HEK293 (cell line): ENCODE results near the gene C1orf56.

Source experiments
- CTCF ChIA-PET: fragments of 350-600 bp; formaldehyde crosslinking; extraction: SDS; loops from one replicate; lab custom pipeline; 2021; ENCODE audit warnings: antibody characterized with exemption; lab: Yijun Ruan, JAX
- POLR2A ChIA-PET: fragments of 300-600 bp; formaldehyde crosslinking; extraction: SDS; loops from one replicate; lab custom pipeline; 2020; ENCODE audit warnings: antibody characterized with exemption, inconsistent platforms; lab: Yijun Ruan, JAX
- H3K27ac ChIP-seq: fragments of 200-500 bp; sonication (Bioruptor generic); 2 replicates; pipeline ENCODE4 v1.5.1; 2014; ENCODE audit warnings: low read depth, low read length, control low read depth, inconsistent platforms; ENCODE audit errors: extremely low read depth
- H3K36me3 ChIP-seq, 2 experiments: fragments of 200-500 bp in 1 of 2; sonication (Bioruptor generic) in 1 of 2; 1 replicate in 1 of 2; 2 replicates in 1 of 2; pipeline ENCODE4 v1.5.1; 2014 to 2017; ENCODE audit warnings: inconsistent platforms in 2 of 2, low read length in 2 of 2; ENCODE audit not compliant: control insufficient read depth in 2 of 2, insufficient read depth in 1 of 2
- H3K4me1 ChIP-seq: fragments of 200-500 bp; sonication (Bioruptor generic); 2 replicates; pipeline ENCODE4 v1.5.1; 2014; ENCODE audit warnings: mild to moderate bottlenecking, low read length, inconsistent platforms; ENCODE audit not compliant: control insufficient read depth, insufficient read depth
- H3K4me3 ChIP-seq: 2 replicates; pipeline ENCODE4 v1.5.1; 2011; ENCODE audit warnings: low read depth, mild to moderate bottlenecking, control low read depth, low read length, moderate library complexity
- H3K9me3 ChIP-seq: fragments of 200-500 bp; sonication (Bioruptor generic); 2 replicates; pipeline ENCODE4 v1.5.1; 2014; ENCODE audit warnings: low read depth, low read length, inconsistent platforms; ENCODE audit not compliant: control insufficient read depth, insufficient read depth
- GLIS2 ChIP-seq: fragments of 450-650 bp; formaldehyde crosslinking; IDR thresholded peaks from 2 replicates; pipeline ENCODE4 v1.5.1; 2016; ENCODE audit warnings: missing biosample characterization, missing genetic modification characterization
- HOXD13 ChIP-seq: sonication (generic); formaldehyde crosslinking; IDR thresholded peaks from 2 replicates; pipeline ENCODE4 v1.8.0; 2022; ENCODE audit warnings: missing genetic modification reagents, borderline replicate concordance
- KLF8 ChIP-seq: fragments of 450-650 bp; formaldehyde crosslinking; IDR thresholded peaks from 2 replicates; pipeline ENCODE4 v1.5.1; 2016; ENCODE audit warnings: missing biosample characterization, missing genetic modification characterization
- SP2 ChIP-seq: fragments of 450-650 bp; formaldehyde crosslinking; IDR thresholded peaks from 2 replicates; pipeline ENCODE4 v1.5.1; 2016; ENCODE audit warnings: missing biosample characterization, missing genetic modification characterization
- TRIM28 ChIP-seq: IDR thresholded peaks from 2 replicates; pipeline ENCODE4 v1.6.1; 2011; ENCODE audit warnings: low read length, control low read depth, borderline replicate concordance
- ZBTB17 ChIP-seq: fragments of 450-650 bp; formaldehyde crosslinking; IDR thresholded peaks from 2 replicates; pipeline ENCODE4 v1.5.1; 2016; ENCODE audit warnings: missing biosample characterization, missing genetic modification characterization
- ZBTB8A ChIP-seq: fragments of 450-650 bp; formaldehyde crosslinking; IDR thresholded peaks from 2 replicates; pipeline ENCODE4 v1.5.1; 2016; ENCODE audit warnings: missing biosample characterization, missing genetic modification characterization
- ZNF184 ChIP-seq: fragments of 450-650 bp; IDR thresholded peaks from 2 replicates; pipeline ENCODE4 v1.5.1; 2018; ENCODE audit warnings: missing biosample characterization, mild to moderate bottlenecking, missing genetic modification characterization
- ZNF335 ChIP-seq: fragments of 450-650 bp; formaldehyde crosslinking; conservative IDR thresholded peaks from 2 replicates; pipeline ENCODE4 v1.5.1; 2016; ENCODE audit warnings: missing biosample characterization, missing genetic modification characterization
- ZNF404 ChIP-seq: fragments of 450-650 bp; formaldehyde crosslinking; IDR thresholded peaks from 2 replicates; pipeline ENCODE4 v1.5.1; 2017; ENCODE audit warnings: missing biosample characterization, missing genetic modification characterization
- ZNF449 ChIP-seq: fragments of 450-650 bp; formaldehyde crosslinking; IDR thresholded peaks from 2 replicates; pipeline ENCODE4 v1.5.1; 2017; ENCODE audit warnings: missing biosample characterization, mild to moderate bottlenecking, missing genetic modification characterization, moderate library complexity
- ZNF530 ChIP-seq: fragments of 450-650 bp; formaldehyde crosslinking; IDR thresholded peaks from 2 replicates; pipeline ENCODE4 v1.5.1; 2016; ENCODE audit warnings: low read depth, missing biosample characterization, missing genetic modification characterization
- ZNF548 ChIP-seq: fragments of 450-650 bp; formaldehyde crosslinking; IDR thresholded peaks from 2 replicates; pipeline ENCODE4 v1.5.1; 2016; ENCODE audit warnings: missing biosample characterization, missing genetic modification characterization
- ZNF555 ChIP-seq: fragments of 450-650 bp; formaldehyde crosslinking; conservative IDR thresholded peaks from 2 replicates; pipeline ENCODE4 v1.5.1; 2017; ENCODE audit warnings: missing biosample characterization, mild to moderate bottlenecking, missing genetic modification characterization, inconsistent platforms
- ZNF596 ChIP-seq: fragments of 450-650 bp; IDR thresholded peaks from 2 replicates; pipeline ENCODE4 v1.5.0; 2018; ENCODE audit warnings: missing biosample characterization, mild to moderate bottlenecking, missing genetic modification characterization, moderate library complexity
- ZNF600 ChIP-seq: fragments of 450-650 bp; formaldehyde crosslinking; IDR thresholded peaks from 2 replicates; pipeline ENCODE4 v1.5.1; 2016; ENCODE audit warnings: missing biosample characterization, missing genetic modification characterization
- ZNF677 ChIP-seq: fragments of 450-650 bp; IDR thresholded peaks from 2 replicates; pipeline ENCODE4 v1.5.0; 2018; ENCODE audit warnings: missing biosample characterization, mild to moderate bottlenecking, missing genetic modification characterization, moderate library complexity
- TF ChIP-seq, protein P1 (sequence below): fragments of 450-650 bp; formaldehyde crosslinking; IDR thresholded peaks from 2 replicates; pipeline ENCODE4 v1.5.1; 2016; ENCODE audit warnings: missing biosample characterization, missing genetic modification characterization
- TF ChIP-seq, protein P2 (sequence below): fragments of 450-650 bp; formaldehyde crosslinking; IDR thresholded peaks from 2 replicates; pipeline ENCODE4 v1.5.1; 2016; ENCODE audit warnings: missing biosample characterization, missing genetic modification characterization
- TF ChIP-seq, protein P3 (sequence below): fragments of 450-650 bp; formaldehyde crosslinking; IDR thresholded peaks from 2 replicates; pipeline ENCODE4 v1.5.1; 2017; ENCODE audit warnings: missing biosample characterization, missing genetic modification characterization

Gene C1orf56

GRCh38 chr1:151060007-151060656 lies 12.6 kb downstream of the C1orf56 start, which contains the start of gene MLLT11 (continued):
- TF ChIP-seq ZNF449 (tag by site-specific recombination) (peak; percentile 32; the same call in 1 of the 2 replicates), SP2 (tag by site-specific recombination) (peak; percentile 88), TRIM28 (peak; percentile 78; the same call in 1 of the 2 replicates), ZNF677 (tag by site-specific recombination) (no peak), ZNF555 (tag by site-specific recombination) (no peak), GLIS2 (peak; percentile 37; the same call in 1 of the 2 replicates), ZNF596 (tag by site-specific recombination) (peak; percentile 49; the same call in 1 of the 2 replicates), ZNF530 (tag by site-specific recombination) (no peak), KLF8 (tag by site-specific recombination) (peak; percentile 88), ZNF404 (tag by site-specific recombination) (no peak), HOXD13 (no peak)
- TF ChIP-seq, protein P1, sequence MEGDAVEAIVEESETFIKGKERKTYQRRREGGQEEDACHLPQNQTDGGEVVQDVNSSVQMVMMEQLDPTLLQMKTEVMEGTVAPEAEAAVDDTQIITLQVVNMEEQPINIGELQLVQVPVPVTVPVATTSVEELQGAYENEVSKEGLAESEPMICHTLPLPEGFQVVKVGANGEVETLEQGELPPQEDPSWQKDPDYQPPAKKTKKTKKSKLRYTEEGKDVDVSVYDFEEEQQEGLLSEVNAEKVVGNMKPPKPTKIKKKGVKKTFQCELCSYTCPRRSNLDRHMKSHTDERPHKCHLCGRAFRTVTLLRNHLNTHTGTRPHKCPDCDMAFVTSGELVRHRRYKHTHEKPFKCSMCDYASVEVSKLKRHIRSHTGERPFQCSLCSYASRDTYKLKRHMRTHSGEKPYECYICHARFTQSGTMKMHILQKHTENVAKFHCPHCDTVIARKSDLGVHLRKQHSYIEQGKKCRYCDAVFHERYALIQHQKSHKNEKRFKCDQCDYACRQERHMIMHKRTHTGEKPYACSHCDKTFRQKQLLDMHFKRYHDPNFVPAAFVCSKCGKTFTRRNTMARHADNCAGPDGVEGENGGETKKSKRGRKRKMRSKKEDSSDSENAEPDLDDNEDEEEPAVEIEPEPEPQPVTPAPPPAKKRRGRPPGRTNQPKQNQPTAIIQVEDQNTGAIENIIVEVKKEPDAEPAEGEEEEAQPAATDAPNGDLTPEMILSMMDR (tag by site-specific recombination): peak; percentile 64
- TF ChIP-seq, protein P2, sequence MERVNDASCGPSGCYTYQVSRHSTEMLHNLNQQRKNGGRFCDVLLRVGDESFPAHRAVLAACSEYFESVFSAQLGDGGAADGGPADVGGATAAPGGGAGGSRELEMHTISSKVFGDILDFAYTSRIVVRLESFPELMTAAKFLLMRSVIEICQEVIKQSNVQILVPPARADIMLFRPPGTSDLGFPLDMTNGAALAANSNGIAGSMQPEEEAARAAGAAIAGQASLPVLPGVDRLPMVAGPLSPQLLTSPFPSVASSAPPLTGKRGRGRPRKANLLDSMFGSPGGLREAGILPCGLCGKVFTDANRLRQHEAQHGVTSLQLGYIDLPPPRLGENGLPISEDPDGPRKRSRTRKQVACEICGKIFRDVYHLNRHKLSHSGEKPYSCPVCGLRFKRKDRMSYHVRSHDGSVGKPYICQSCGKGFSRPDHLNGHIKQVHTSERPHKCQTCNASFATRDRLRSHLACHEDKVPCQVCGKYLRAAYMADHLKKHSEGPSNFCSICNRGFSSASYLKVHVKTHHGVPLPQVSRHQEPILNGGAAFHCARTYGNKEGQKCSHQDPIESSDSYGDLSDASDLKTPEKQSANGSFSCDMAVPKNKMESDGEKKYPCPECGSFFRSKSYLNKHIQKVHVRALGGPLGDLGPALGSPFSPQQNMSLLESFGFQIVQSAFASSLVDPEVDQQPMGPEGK: peak; percentile 50; the same call in 1 of the 2 replicates

GRCh38 chr1:151060657-151061421 lies 13.3 kb downstream of the C1orf56 start:
- CTCF ChIA-PET: interaction anchor here (0.5 to 3.0 kb wide), 17 partner anchors 9 to 481 kb away, joined by 3 to 17 read pairs (median 3); partner anchors contain the start of genes C1orf56, GABPB2 and MINDY1
- TF ChIP-seq ZNF548 (no peak), ZBTB17 (tag by site-specific recombination) (peak; percentile 80), ZNF600 (tag by site-specific recombination) (peak; percentile 82), ZBTB8A (tag by site-specific recombination) (peak; percentile 25; the same call in 1 of the 2 replicates), ZNF335 (peak; percentile 74), ZNF184 (tag by site-specific recombination) (no peak), ZNF449 (tag by site-specific recombination) (no peak)
- TF ChIP-seq, protein P2: peak; percentile 66
- TF ChIP-seq, protein P1 (tag by site-specific recombination): peak; percentile 27; the same call in 1 of the 2 replicates
- TF ChIP-seq, protein P3, sequence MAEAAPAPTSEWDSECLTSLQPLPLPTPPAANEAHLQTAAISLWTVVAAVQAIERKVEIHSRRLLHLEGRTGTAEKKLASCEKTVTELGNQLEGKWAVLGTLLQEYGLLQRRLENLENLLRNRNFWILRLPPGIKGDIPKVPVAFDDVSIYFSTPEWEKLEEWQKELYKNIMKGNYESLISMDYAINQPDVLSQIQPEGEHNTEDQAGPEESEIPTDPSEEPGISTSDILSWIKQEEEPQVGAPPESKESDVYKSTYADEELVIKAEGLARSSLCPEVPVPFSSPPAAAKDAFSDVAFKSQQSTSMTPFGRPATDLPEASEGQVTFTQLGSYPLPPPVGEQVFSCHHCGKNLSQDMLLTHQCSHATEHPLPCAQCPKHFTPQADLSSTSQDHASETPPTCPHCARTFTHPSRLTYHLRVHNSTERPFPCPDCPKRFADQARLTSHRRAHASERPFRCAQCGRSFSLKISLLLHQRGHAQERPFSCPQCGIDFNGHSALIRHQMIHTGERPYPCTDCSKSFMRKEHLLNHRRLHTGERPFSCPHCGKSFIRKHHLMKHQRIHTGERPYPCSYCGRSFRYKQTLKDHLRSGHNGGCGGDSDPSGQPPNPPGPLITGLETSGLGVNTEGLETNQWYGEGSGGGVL (tag by site-specific recombination): peak; percentile 17; the same call in 1 of the 2 replicates

More at GRCh38 chr1:151060657-151061421, 13.3 kb downstream of the C1orf56 start:
- H3K27ac ChIP-seq: peak overlapping the region; percentile 83
- H3K36me3 ChIP-seq: peaks cover 0 to 27% of the 10 kb centered on the region in 2 experiments; a peak in 2 of 3 replicates
- peaks cover 4% of the 10 kb centered on the region; the same call in 1 of the 2 replicates for H3K4me1 ChIP-seq
- no peaks in the 10 kb centered on the region for H3K9me3 ChIP-seq
- POLR2A ChIA-PET: interaction anchor here (1.4 to 3.8 kb wide), 5 partner anchors 11 to 193 kb away, joined by 3 to 20 read pairs (median 16); partner anchors contain the start of genes C1orf56, GABPB2, MINDY1 and PSMD4
- H3K4me3 ChIP-seq: peak overlapping the region; percentile 89
